T-cell (primary cell): ENCODE measurements around the gene CENPO. TPM values are rescaled to one million over a fixed set of nuclear protein-coding genes. Genes with fewer than 3 reads are reported as not detected.
A peak's percentile ranks its signal among the peaks of the same experiment; 100 is the strongest.

Experiments used
- ATAC-seq, 4 experiments: fragments of 200-7000 bp in 3 of 4; fragments of 150-1000 bp in 1 of 4; cut with Tn5 transposase; replicated peaks in 1 of 4; 1 replicate in 3 of 4; 2 replicates in 1 of 4; pipeline ENCODE4 v1.10.0; 2021; ENCODE audit warnings: moderate library complexity in 3 of 4, mild to moderate bottlenecking in 2 of 4, moderate number of reproducible peaks in 1 of 4
- CTCF ChIA-PET, 2 donors: fragments of 300-600 bp; sonication (Branson Sonifier 250); formaldehyde crosslinking; loops; one replicate each; lab custom pipeline; 2022; ENCODE audit warnings: antibody characterized with exemption in 2 of 2; lab: Charles Lee
- POLR2A ChIA-PET, 2 donors: fragments of 300-600 bp; sonication (Branson Sonifier 250); formaldehyde crosslinking; loops; one replicate each; lab custom pipeline; 2022; ENCODE audit warnings: antibody characterized with exemption in 2 of 2; lab: Charles Lee
- DNase-seq, 35 experiments: peaks; one replicate each; pipeline versions ENCODE4 v3.0.0 to v3.0.0-alpha.2; 2013 to 2023
- H3K27ac ChIP-seq: one replicate; pipeline ENCODE4 v1.5.1; 2013; ENCODE audit warnings: low read length
- H3K27me3 ChIP-seq, 2 experiments: replicated peaks in 1 of 2; 1 replicate in 1 of 2; 2 replicates in 1 of 2; pipeline versions ENCODE4 v1.6.1 to v1.7.0; 2013; ENCODE audit warnings: low read length in 1 of 2, mixed read lengths in 1 of 2; ENCODE audit not compliant: control insufficient read depth in 2 of 2, insufficient read depth in 2 of 2; ENCODE audit errors: extremely low read depth in 1 of 2
- H3K36me3 ChIP-seq, 2 donors: 1 replicate in 1 of 2; 2 replicates in 1 of 2; pipeline versions ENCODE4 v1.6.1 to v1.7.0; 2013; ENCODE audit warnings: low read length in 1 of 2; ENCODE audit not compliant: control insufficient read depth in 2 of 2, insufficient read depth in 1 of 2; ENCODE audit errors: extremely low read depth in 1 of 2
- H3K4me1 ChIP-seq, 2 experiments: 1 replicate in 1 of 2; 2 replicates in 1 of 2; pipeline versions ENCODE4 v1.6.1 to v1.7.0; 2013; ENCODE audit warnings: low read length in 2 of 2, mixed read lengths in 1 of 2; ENCODE audit not compliant: insufficient read depth in 2 of 2, control insufficient read depth in 1 of 2; ENCODE audit errors: extremely low read depth in 1 of 2
- H3K4me3 ChIP-seq, 2 donors: 1 replicate in 1 of 2; 2 replicates in 1 of 2; pipeline versions ENCODE4 v1.5.1 to v1.7.0; 2013; ENCODE audit warnings: mild to moderate bottlenecking in 2 of 2, low read length in 1 of 2, moderate library complexity in 1 of 2; ENCODE audit not compliant: control insufficient read depth in 1 of 2; ENCODE audit errors: extremely low read depth in 1 of 2
- H3K9me3 ChIP-seq: 2 replicates; pipeline ENCODE4 v1.7.0; 2013
- H3K27ac Mint-ChIP-seq, 2 donors: one replicate each; pipeline ENCODE4 v1.8.0; 2020 to 2021; ENCODE audit warnings: mild to moderate bottlenecking in 2 of 2, mixed read lengths in 2 of 2
- H3K27me3 Mint-ChIP-seq, 2 donors: one replicate each; pipeline ENCODE4 v1.8.0; 2021 to 2022; ENCODE audit warnings: mixed read lengths in 2 of 2
- H3K36me3 Mint-ChIP-seq: one replicate; pipeline ENCODE4 v1.8.0; 2021; ENCODE audit warnings: mixed read lengths
- H3K4me1 Mint-ChIP-seq, 3 donors: one replicate each; pipeline ENCODE4 v1.8.0; 2020 to 2022; ENCODE audit warnings: mixed read lengths in 3 of 3, mild to moderate bottlenecking in 1 of 3
- H3K4me3 Mint-ChIP-seq, 3 donors: one replicate each; pipeline ENCODE4 v1.8.0; 2020 to 2022; ENCODE audit warnings: mild to moderate bottlenecking in 3 of 3, mixed read lengths in 3 of 3, moderate library complexity in 3 of 3
- H3K9me3 Mint-ChIP-seq, 3 donors: one replicate each; pipeline ENCODE4 v1.8.0; 2020 to 2022; ENCODE audit warnings: mixed read lengths in 3 of 3
- WGBS: methylation state at CpG from one replicate; pipeline ENCODE4 v1.1.5; 2013; ENCODE audit warnings: missing lambda C conversion rate; ENCODE audit not compliant: insufficient coverage; 5-methylcytosine and 5-hydroxymethylcytosine counted together
- total RNA-seq, 35 experiments: library from RNA in 6 of 35; stranded (reverse) in 6 of 35; fragments of 120-200 nt in 1 of 35; gene quantifications; one replicate each; pipeline versions ENCODE4 v1.2.1 to v1.2.4 and lab custom pipeline; 2013 to 2026

The CENPO gene
- total RNA-seq, 5 donors from 2014 or later (not counting 1 experiment from before 2014, with no cell fraction given), result 4.8 to 8.4 (median 6.4) TPM

GRCh38 chr2:24827321-24828237 lies 34.4 kb downstream of the CENPO start:
- H3K36me3 Mint-ChIP-seq, result peaks cover 6% of the 10 kb centered on the region
- Histone ChIP-seq H3K9me3 (no peaks in the 10 kb centered on the region), H3K27ac (no peak overlapping the region), H3K36me3 (peaks cover 5 to 11% of the 10 kb centered on the region in 2 donors), H3K4me3 (no peak overlapping the region), H3K4me1 (peaks cover 0 to 20% of the 10 kb centered on the region in 2 experiments), H3K27me3 (no peaks in the 10 kb centered on the region)
- H3K9me3 Mint-ChIP-seq, result no peaks in the 10 kb centered on the region
- peaks cover 0 to 22% (median 4%) of the 10 kb centered on the region in 3 donors for H3K4me1 Mint-ChIP-seq
- 72% methylated on average over 30 of the region's 30 CpGs for WGBS
- H3K27ac Mint-ChIP-seq, result no peak overlapping the region
- no peak overlapping the region for H3K4me3 Mint-ChIP-seq
- peak; percentile 85 to 94 (median 92) for ATAC-seq
- CTCF ChIA-PET, result interaction anchor here (0.6 to 3.6 kb wide), 16 partner anchors 9 to 469 kb away, joined by 3 to 44 read pairs (median 4); partner anchors contain the start of genes CENPO (in 1 of the 2) and PTRHD1 (in 1 of the 2)
- POLR2A ChIA-PET, result no interaction called here
- H3K27me3 Mint-ChIP-seq, result no peaks in the 10 kb centered on the region
- DNase-seq, result peak; percentile 38 to 87 (median 66)

- Histone ChIP-seq H3K36me3 (peaks cover 0 to 4% of the 10 kb centered on the region in 2 donors), H3K9me3 (no peaks in the 10 kb centered on the region), H3K27me3 (no peaks in the 10 kb centered on the region), H3K27ac (no peak overlapping the region), H3K4me1 (peaks cover 0 to 20% of the 10 kb centered on the region in 2 experiments), H3K4me3 (no peak overlapping the region)
- ChIA-PET CTCF (interaction anchor here (0.6 to 3.6 kb wide), 18 partner anchors 10 to 470 kb away, joined by 3 to 44 read pairs (median 3); partner anchors contain the start of genes CENPO (in 1 of the 2) and PTRHD1 (in 1 of the 2)), POLR2A (no interaction called here)
- 85% methylated on average over 12 of the region's 17 CpGs for WGBS
- Mint-ChIP-seq H3K27ac (no peak overlapping the region), H3K4me1 (peaks cover 0 to 22% (median 4%) of the 10 kb centered on the region in 3 donors), H3K36me3 (no peaks in the 10 kb centered on the region), H3K4me3 (no peak overlapping the region), H3K9me3 (no peaks in the 10 kb centered on the region), H3K27me3 (no peaks in the 10 kb centered on the region)
- ATAC-seq, result no peak
- DNase-seq, result no peak
Measured at GRCh38 chr2:24828238-24828996, 35.2 kb downstream of the CENPO start.

- CTCF ChIA-PET, result no interaction called here
- POLR2A ChIA-PET, result interaction anchor here in 1 of 2 donors (0.7 kb wide), 1 partner anchor 572 kb away, joined by 7 read pairs; no protein-coding TSS in a partner anchor
- 100% methylated on average over 4 of the region's 5 CpGs for WGBS
Measured at GRCh38 chr2:24830351-24830750, 37.1 kb downstream of the CENPO start.

GRCh38 chr2:24830786-24831185 lies 37.6 kb downstream of the CENPO start:
- Histone ChIP-seq H3K27me3 (no peaks in the 10 kb centered on the region), H3K4me3 (no peak overlapping the region), H3K36me3 (peaks cover 4 to 8% of the 10 kb centered on the region in 2 donors), H3K27ac (no peak overlapping the region), H3K4me1 (peaks cover 0 to 15% of the 10 kb centered on the region in 2 experiments), H3K9me3 (no peaks in the 10 kb centered on the region)
- no peaks in the 10 kb centered on the region for H3K9me3 Mint-ChIP-seq
- H3K27me3 Mint-ChIP-seq, result no peaks in the 10 kb centered on the region
- DNase-seq (peak in 1 of 35 experiments; percentile 2), ATAC-seq (no peak)
- ChIA-PET POLR2A (interaction anchor here in 1 of 2 donors (0.7 to 0.8 kb wide), 2 partner anchors 30 to 571 kb away, joined by 6 to 7 read pairs; no protein-coding TSS in a partner anchor), CTCF (no interaction called here)
- no peak overlapping the region for H3K27ac Mint-ChIP-seq
- no peak overlapping the region for H3K4me3 Mint-ChIP-seq
- 97% methylated on average over 11 of the region's 12 CpGs for WGBS
- peaks cover 0 to 18% (median 4%) of the 10 kb centered on the region in 3 donors for H3K4me1 Mint-ChIP-seq
- peaks cover 4% of the 10 kb centered on the region for H3K36me3 Mint-ChIP-seq

More at GRCh38 chr2:24830351-24830750, 37.1 kb downstream of the CENPO start:
- Histone ChIP-seq H3K4me3 (no peak overlapping the region), H3K9me3 (no peaks in the 10 kb centered on the region), H3K4me1 (peaks cover 0 to 20% of the 10 kb centered on the region in 2 experiments), H3K27ac (no peak overlapping the region), H3K27me3 (no peaks in the 10 kb centered on the region), H3K36me3 (peaks cover 4 to 8% of the 10 kb centered on the region in 2 donors)
- H3K4me1 Mint-ChIP-seq, result peaks cover 0 to 22% (median 4%) of the 10 kb centered on the region in 3 donors
- H3K4me3 Mint-ChIP-seq, result no peak overlapping the region
- DNase-seq (no peak), ATAC-seq (no peak)
- H3K27ac Mint-ChIP-seq, result no peak overlapping the region
- no peaks in the 10 kb centered on the region for H3K9me3 Mint-ChIP-seq
- H3K27me3 Mint-ChIP-seq, result no peaks in the 10 kb centered on the region
- peaks cover 4% of the 10 kb centered on the region for H3K36me3 Mint-ChIP-seq

GRCh38 chr2:24831221-24832072 lies 38.2 kb downstream of the CENPO start:
- H3K4me3 ChIP-seq, result no peak overlapping the region
- Mint-ChIP-seq H3K9me3 (no peaks in the 10 kb centered on the region), H3K4me1 (peaks cover 0 to 13% (median 1%) of the 10 kb centered on the region in 3 donors), H3K27me3 (no peaks in the 10 kb centered on the region), H3K4me3 (no peak overlapping the region), H3K36me3 (peaks cover 8% of the 10 kb centered on the region), H3K27ac (no peak overlapping the region)
- DNase-seq (peak in 1 of 35 experiments; percentile 1), ATAC-seq (no peak)
- peaks cover 4 to 15% of the 10 kb centered on the region in 2 donors for H3K36me3 ChIP-seq
- POLR2A ChIA-PET, result interaction anchor here in 1 of 2 donors (0.7 to 0.8 kb wide), 2 partner anchors 30 to 571 kb away, joined by 6 to 7 read pairs; no protein-coding TSS in a partner anchor
- CTCF ChIA-PET, result interaction anchor here in 1 of 2 donors (0.6 kb wide), 1 partner anchor 54 kb away, joined by 3 read pairs; no protein-coding TSS in a partner anchor
- WGBS, result 84% methylated on average over 5 of the region's 18 CpGs
- H3K4me1 ChIP-seq, result peaks cover 0 to 10% of the 10 kb centered on the region in 2 experiments
- H3K9me3 ChIP-seq, result no peaks in the 10 kb centered on the region
- H3K27me3 ChIP-seq, result no peaks in the 10 kb centered on the region
- H3K27ac ChIP-seq, result no peak overlapping the region
